Stimulated activated CD4-positive, alpha-beta T cell treated with anti-CD3 and anti-CD28 coated beads, Interleukin-12 subunit alpha, Interleukin-12 subunit beta, amount 100 ng/mL, for 48 hours (primary cell): ENCODE data around the gene RBMX2.
A peak's percentile ranks its signal among the peaks of the same experiment; 100 is the strongest.
"Not testable (repeated sequence)": the region's sequence is repeated elsewhere in the genome, so short reads cannot be mapped to it uniquely, and the experiment has no call there.

Experiments
- DNase-seq, 3 donors: peaks; one replicate each; pipeline ENCODE4 v3.0.0-alpha.2; 2020; ENCODE audit warnings: low read depth in 2 of 3, low spot score in 1 of 3

The RBMX2 gene

GRCh38 chrX:130401415-130402207, at the start of gene RBMX2:
Gene RBMX2 (plus strand): TSS chrX:130401987. CDS start chrX:130402033, 46 bp downstream.
- peak; percentile 29 to 63 (median 35) for DNase-seq

GRCh38 chrX:130352050-130352449, 49.7 kb upstream of the RBMX2 start:
- DNase-seq, result not testable (repeated sequence)

GRCh38 chrX:130376077-130376476, 25.7 kb upstream of the RBMX2 start:
- no peak for DNase-seq

- DNase-seq, result no peak
Measured at GRCh38 chrX:130378024-130378669, 23.6 kb upstream of the RBMX2 start.

GRCh38 chrX:130385520-130385919, 16.3 kb upstream of the RBMX2 start, which contains the start of gene GPR119:
Gene GPR119 (minus strand): TSS chrX:130385674. CDS start chrX:130385447, 227 bp downstream.
- DNase-seq, result no peak

- DNase-seq, result no peak
Measured at GRCh38 chrX:130386408-130386808, 15.4 kb upstream of the RBMX2 start.

GRCh38 chrX:130393451-130394074, 8.2 kb upstream of the RBMX2 start:
- no peak for DNase-seq

- DNase-seq, result no peak
Measured at GRCh38 chrX:130395341-130395740, 6.4 kb upstream of the RBMX2 start.

GRCh38 chrX:130402208-130402684, 459 bp downstream of the RBMX2 start:
- no peak for DNase-seq

- no peak for DNase-seq
Measured at GRCh38 chrX:130413415-130413814, 11.6 kb downstream of the RBMX2 start.

GRCh38 chrX:130414800-130415199, 13.0 kb downstream of the RBMX2 start:
- no peak for DNase-seq

- DNase-seq, result no peak
Measured at GRCh38 chrX:130415201-130415600, 13.4 kb downstream of the RBMX2 start.

- DNase-seq, result no peak
Measured at GRCh38 chrX:130416785-130417184, 15.0 kb downstream of the RBMX2 start.

- no peak for DNase-seq
Measured at GRCh38 chrX:130418066-130418465, 16.3 kb downstream of the RBMX2 start.

- DNase-seq, result no peak
Measured at GRCh38 chrX:130418740-130419139, 17.0 kb downstream of the RBMX2 start.

GRCh38 chrX:130419263-130419662, 17.5 kb downstream of the RBMX2 start:
- no peak for DNase-seq

- no peak for DNase-seq
Measured at GRCh38 chrX:130426531-130426930, 24.7 kb downstream of the RBMX2 start.

- not testable (repeated sequence) for DNase-seq
Measured at GRCh38 chrX:130429236-130429635, 27.4 kb downstream of the RBMX2 start.

- no peak for DNase-seq
Measured at GRCh38 chrX:130435937-130436336, 34.1 kb downstream of the RBMX2 start.

GRCh38 chrX:130437996-130438395, 36.2 kb downstream of the RBMX2 start:
- DNase-seq, result not testable (repeated sequence)

GRCh38 chrX:130443875-130444274, 42.1 kb downstream of the RBMX2 start:
- DNase-seq, result no peak
